ENCODE measurements around the gene AMIGO3. TPM values are rescaled to one million over a fixed set of nuclear protein-coding genes. Genes with fewer than 3 reads are reported as not detected.

AMIGO3 gene
- polyA plus RNA-seq, 3 donors, result 2.3 to 2.7 (median 2.5) TPM

DNA sequence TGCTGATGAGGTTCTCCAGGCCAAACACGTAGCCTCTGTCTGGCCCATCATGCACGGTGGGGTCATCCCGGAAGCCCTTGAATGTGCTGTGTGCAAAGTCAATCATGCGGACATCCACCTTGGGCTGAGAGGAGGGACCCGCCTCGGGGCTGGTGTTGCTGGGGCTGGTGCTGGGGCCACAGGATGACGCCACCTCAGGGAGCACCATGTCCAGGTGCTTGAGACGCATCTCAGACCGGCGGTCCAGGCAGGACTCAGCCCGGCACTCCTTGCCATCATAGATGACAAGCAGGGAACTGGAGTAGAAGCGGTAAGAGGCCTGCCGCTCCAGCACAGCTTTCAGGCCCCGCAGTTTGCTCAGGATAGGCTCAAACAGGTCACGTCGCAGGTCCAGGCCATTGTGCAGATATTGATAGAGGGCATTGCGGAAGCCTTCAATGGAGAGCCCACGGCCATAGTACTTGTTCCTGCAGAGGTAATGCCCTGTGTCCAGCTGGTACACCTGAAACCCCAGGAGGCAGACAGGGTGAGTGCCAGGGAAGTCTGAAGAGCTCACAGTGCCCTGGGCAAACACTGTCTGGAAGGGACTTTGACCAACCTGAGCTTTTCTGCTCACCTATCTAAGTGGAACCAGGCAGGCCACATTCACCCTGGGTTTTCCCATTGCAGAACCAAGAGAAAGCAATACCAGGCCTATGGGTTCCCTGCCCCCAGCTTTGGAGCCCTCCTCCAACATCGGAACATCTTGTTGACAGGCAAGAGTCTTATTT, 7.9 kb upstream of the AMIGO3 start:
- no peak for DNase-seq

DNA sequence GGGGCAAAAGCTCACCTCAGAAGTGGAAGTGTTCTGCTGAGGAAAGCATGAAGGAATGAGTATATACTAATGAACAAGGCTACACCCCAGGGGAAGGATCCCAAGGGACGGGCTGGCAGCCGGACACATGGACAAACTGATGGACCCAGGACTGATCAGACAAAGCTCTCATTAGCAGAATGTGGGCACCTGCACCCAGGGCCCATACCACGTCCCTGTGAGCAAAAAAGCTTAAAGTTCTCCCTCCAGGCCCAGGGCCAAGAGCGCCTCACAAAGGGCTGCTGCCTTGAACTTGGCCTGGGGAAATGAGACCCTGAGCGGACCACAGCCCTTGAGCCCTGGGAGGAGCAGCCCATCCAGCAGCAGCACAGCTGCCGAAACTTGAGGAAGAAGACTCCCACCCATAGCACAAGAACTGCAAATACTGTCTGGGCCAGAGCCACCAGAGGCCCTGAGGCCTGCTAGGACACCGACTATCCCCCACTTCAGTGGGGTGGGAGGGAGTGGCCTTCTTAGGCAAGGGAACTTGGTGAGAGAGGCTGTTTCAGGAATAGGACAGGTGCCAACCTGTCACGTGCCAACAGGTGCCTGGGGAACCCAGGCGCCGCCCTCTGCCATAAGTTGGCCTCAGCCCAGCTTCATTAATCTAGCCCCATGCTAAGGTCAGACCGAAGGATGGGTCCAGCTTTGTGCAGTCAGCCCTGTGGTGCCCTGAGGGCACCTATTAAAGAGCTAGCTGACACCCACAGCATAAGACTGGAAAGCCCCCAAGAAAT, 6.6 kb upstream of the AMIGO3 start:
- no peak for DNase-seq

DNA sequence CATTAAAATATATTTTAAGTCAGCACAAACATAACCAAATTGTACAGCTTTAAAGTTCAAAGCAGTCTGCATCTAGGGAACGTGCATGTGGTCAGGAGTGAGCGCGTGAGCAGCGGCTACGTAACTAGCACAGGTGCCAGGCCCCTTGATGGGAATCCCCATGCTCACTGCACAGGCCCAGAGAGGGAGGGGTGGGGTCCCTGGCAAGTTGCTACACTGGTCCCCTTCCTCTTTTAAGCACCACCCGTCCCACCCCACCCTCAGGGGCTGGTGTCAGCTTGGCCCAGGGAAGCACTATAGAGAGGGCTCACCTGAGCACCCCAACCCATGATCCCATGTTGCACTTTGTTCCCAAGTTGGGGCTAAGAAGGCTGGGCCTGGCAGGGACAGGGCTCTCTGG, 5.1 kb upstream of the AMIGO3 start:
- DNase-seq, result no peak

DNA sequence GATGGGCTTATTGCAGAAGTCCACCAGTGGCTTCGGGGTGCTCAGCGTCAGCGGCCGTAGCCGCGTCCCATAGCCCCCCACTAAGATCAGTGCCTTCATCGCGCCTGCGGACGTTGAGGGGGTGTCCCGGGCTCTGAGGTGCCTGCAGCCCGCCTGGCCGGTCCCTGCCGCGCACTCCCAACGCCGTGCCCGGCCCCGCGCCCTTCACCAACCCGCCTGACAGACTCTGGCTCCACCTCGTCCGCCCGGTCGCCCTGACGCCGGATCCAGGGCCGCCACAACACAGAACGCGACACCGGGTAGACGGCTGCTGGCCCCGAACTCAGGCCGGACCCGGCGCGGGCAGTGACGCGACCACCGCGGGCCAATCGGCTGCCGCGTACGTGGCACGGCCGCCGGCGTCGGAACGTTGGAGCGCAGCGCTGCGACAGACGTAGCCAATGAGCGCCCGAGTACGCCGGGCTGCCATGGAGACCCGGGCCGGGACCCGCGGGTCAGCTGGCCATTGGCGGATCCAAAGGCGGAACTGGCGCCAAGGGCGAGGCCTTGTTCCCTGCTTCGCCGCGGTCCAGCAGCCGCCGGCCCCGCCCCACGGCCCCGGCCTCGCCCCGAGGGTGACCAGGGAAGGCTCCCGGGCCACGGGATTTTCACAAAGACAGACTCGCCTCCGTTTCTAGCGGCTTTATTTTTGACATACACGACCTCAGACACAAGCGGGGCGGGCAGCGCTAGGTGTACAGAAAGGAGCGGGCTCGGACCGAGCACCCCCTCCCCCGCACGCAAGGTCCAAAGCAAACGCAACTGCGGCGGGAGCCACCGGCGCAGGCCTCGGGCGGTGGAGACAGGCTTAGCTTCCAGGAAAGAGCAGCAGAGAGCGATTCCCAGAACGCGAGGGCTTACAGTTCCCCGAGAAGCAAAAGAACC, 4.4 kb upstream of the AMIGO3 start, which contains the start of gene GMPPB:
Gene GMPPB, minus strand, starts transcription at position 324 of the 924 bp plus-strand sequence. Its CDS starts 225 bp downstream, at position 99.
- peak; percentile 97 for DNase-seq

DNA sequence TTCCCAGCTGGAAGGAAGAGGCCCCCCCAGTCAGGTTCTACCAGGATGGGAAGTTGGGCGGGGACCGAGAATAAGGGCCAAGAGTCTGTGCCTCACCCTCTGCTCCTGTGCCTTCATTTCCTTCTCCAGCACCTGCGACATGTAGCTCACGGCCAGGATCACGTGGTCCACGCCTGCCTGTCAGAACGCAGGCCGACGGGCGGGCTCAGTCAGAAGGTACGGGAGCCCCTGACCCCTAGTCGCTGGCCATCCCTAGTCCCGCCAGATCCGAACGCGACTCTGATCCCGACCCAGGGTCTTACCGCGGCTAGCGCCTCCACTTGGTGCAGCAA, 3.8 kb upstream of the AMIGO3 start:
- no peak for DNase-seq

DNA sequence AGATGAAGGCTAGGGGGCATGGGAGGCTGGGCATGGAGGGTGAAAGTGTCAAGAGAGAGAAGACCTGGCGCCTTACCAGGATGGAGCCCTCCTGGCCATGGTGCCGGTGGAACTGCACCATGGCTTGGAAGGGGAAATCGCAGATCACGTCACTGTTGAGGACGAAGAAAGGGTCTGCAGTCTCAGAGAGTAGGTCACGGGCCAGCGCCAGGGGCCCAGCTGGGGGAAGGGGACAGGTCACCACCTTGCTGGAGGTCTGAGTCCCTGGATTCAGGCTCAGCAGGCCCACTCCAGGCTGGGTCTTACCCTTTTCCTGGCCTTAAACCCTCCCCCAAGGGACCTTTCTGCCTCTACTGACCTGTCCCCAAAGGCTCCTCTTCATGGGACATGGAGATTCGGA, 3.4 kb upstream of the AMIGO3 start:
- no peak for DNase-seq

DNA sequence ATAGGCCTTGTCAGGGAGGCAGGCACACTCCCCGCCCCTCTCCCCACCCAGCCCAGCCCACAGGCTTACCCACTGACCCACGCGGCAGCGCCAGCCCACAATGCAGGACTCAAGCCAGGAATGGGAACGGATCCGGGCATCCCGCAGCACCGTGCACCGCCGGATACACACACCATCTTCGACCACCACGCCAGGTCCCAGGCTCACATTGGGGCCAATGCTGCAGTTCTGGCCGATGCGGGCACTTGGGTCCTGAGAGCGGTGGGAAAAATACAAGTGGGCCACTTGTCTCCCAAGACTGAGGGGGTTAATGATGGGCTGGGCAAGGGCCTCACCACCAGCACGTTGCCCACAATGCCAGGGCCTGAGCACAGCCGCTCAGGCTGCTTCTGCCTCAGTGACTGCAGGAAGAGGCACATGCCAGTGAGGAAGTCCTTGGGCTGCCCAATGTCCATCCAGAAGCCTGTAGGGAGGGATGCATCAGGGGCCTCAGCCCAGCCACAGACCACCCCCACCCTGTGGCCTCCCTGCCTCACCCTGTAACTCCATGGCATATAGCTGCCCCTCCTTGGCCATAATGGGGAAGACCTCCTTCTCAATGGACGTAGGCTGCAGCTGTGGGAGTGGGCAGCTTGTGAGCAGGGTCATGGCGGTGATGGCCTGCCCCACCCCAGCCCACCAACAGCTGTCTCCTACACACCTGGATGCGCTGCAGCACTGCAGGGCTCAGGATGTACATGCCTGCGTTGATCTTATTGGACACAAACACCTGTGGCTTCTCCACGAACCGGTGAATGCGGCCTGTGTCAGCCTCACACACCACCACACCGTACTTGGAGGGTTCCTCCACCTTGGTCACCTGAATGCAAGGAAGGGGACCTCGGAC, 2.7 kb upstream of the AMIGO3 start:
- no peak for DNase-seq

DNA sequence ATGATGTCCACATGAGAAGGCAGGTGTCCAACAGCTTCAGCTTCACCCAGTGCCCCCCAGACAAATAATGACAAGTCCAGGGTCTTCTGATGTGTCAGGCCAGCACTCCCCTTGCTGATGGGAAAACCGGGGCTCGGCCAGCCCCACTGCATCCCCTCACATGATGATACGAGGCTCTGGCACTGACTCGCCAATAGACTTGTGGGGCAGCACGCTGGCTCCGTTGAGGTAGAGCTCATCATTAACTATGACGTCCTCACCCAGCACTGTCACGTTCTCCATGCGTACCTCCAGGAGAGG, 2.1 kb upstream of the AMIGO3 start:
- no peak for DNase-seq

DNA sequence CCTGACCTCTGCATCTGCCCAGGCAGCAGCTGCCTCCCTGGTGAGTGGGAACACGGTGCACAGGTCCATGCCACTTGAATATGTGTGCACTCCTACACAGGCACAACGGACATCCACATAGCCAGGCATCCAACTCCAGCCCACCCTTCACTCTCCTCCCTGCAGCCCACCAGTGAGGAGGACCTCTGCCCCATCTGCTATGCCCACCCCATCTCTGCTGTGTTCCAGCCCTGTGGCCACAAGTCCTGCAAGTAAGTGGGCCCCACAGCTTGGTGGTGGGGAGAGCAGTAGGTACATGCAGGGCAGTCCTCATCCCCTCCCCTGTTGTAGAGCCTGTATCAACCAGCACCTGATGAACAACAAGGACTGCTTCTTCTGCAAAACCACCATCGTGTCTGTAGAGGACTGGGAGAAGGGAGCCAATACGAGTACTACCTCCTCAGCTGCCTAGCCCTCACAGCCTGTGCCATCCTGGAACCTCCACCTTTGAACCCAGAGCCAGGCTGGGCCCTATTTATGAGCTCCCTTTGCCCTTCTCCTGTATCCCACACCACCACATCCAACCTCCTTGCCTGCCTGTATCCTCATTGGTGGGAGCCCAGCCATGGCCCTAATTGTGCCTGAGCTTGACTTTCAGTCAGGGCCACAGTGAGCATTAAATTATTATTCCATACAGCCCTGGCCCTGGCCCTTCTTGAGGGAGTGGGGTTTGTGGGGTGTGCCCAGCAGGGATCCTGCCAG, 1.5 kb upstream of the AMIGO3 start:
- DNase-seq, result no peak

DNA sequence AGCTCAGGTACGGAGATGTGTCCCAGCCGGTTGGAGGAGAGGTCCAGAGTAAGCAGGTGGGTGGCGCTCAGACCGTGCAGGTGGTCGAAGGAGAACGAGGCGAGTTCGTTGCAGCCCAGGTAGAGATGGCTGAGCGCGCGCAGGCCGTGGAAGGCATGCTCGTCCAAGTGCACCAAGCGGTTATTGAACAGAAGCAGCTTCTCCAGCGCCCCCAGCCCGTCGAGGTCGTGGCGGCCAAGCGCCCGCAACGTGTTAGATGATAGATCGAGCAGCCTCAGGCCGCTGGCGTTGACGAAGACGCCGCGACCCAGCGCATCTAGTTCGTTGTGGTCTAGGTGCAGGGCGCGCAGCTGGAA, 648 bp downstream of the AMIGO3 start:
- DNase-seq, result no peak

DNA sequence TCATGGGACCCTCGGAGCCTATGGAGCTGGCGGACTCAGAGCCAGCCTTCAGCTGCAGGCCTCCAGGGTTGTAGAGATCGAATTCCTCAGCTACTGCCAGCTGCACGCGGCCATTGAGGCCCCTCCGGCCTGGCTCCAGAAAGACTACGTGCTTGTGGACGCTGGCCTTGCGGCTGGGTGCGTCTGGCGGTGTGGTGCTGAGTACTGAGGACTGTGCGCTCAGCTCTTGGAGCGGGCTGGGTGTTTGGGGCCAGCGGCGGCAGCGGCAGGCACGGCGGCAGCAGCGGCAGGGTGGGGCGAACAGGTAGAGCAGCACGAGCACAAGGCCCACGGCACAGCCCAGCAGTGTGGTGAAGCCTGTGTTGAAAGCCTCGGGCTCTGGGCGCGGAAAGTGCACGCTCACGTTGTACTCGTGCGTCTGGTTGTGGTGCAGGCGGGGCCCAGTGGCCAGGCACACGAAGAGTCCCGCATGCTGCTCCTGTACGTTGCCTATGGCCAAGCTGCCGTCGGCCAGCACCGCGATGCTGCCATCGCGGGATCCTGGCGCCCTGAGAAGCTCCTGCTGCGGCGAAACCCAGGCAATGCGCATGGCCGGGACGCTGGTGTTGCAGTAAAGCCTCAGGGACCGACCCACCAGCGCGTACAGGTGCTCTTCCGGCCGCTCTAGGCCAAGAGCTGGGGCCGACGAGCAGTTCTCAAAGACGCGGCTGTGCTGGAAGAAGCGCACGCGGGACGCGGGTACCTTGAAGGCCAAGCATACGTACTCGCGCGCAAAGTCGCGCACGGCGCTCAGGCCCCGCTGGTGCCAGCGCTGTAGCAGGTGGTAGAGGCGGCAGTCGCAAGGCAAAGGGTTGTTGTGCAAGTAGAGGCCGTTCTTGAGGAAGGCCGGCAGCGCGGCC, 1.3 kb downstream of the AMIGO3 start:
- DNase-seq, result no peak

DNA sequence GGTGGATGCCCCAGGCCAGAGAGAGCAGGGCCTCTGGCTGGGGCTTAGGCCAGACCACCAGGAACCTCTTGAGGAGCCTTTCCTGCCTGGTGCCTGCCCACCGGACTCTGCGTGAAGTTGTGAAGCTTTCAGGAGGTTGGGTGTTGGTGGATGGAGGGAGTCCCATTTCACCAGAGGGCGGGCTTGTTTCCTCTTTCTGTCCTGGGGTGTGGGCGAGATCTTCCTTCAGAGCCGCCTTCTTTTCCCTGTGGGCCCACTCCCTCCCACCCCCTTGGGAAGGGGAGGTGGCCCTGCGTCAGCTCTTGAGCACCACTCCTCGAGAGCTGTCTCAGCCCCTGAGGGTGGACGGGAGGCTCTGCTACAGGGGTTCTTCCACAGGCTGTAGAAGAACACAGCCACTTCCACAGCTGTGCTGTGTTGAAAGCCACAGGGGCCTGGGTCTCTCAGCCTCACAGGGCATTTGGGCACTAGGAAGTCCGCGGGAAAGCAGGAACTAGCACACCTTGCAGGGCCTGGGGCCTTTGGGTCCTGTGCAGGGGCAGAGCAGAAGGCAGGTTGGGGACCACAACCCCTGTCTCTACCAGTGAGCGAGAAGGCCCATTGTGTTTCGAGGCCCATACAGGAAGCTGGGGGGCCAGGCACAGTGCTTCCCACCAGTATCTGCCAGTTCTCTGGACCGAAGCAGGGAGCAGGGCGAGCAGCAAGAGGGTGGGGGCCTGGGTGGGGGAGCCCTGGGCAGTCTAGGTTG, 2.1 kb downstream of the AMIGO3 start:
- DNase-seq, result no peak

DNA sequence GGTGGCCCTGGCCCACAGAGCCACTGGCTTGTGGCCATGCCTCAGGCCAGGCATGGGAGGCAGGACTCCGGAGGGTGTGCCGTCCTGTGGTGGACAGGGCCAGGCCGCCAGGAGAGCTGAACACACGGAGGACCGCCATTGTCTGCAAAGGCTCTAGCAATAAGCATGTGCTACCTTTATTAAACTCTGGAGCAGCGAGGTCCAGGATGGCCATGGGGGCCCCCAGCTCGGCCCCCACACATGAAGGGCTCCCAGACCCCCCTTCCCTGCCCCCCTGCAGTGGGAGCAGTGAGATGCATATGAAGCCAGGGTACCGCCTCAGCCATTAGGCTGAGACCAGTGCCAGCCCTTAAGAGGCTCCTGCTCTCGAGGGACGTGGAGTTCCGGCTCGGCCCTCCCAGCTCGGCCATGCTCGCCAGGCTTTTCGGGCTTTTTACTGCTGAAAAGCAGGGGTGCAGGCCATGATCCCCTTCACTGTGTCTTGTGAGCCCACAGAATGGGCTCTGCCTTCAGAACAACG, 2.7 kb downstream of the AMIGO3 start:
- DNase-seq, result no peak

DNA sequence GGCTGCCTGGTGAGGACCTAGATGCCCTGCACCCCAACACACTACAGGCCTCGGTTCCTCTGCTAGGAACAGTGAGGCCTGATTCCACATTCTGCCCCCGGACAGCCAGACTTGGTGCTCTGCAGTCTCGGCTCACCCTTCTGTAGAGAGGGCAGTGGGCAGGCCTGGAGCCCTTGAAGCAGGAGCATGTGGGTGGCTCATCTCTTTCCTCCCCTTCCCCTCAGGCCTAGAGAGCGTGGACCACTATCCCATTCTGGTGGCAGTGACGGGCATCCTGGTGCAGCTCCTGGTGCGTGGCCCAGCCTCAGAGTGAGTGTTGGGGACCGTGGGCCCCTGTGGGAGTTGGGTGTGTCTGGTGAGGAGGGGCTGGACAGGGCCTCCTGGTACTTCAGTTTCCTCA, 3.3 kb downstream of the AMIGO3 start:
- no peak for DNase-seq

DNA sequence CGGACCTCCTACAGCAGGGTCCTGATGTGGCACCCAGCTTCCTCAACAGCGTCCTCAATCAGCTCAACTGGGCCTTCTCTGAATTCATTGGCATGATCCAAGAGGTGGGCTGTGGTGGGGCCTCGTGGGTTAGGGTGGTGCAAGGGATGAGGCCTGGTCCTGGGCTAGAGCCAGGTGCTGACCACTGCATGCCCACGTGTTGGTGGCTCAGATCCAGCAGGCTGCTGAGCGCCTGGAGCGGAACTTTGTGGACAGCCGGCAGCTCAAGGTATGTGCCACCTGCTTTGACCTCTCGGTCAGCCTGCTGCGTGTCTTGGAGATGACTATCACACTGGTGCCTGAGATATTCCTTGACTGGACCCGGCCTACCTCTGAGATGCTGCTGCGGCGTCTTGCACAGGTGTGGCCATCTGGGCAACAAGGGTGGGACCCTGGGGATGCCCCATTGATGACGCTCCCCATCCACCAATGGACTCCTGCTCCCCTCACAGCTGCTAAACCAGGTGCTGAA, 3.8 kb downstream of the AMIGO3 start:
- no peak for DNase-seq

DNA sequence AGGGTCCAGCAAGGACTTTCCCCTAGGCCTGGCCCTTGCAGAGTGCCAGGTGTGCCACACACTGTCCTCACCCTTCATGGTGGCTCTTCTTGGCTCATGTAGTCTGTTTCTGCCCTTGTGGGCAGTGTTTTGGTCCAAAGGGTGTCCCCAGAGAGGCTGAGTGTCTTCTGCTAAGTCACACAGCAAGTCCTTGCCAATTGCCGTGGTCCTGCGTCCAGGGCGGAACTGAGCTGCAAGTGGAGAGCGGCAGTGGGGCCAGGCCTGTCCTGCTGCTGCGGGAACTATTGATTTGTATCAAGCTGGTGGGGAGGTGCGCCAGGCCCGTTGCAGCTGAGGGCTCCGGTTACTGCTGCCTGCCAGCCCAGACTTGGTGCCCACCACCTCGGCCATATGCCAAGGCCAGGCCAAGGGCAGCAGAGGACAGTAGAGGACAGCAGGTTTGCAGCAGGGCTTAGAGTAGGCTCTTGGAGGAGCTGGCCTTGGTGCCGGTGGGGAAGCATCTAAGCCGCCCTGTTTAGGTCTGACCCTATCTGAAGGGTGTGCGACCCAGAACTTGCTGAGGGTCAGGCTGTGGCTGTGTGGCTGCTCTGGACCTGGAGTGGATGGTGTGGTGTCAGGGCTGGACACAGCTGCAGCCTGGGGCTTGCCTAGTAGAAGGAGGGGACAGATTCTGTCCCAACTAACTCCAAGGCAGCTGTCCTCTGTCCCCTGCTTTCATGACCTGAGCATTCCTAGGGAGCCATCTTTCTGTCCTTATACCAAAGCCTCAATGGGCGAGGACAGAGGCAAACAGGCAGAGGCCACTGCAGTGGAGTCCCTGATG, 4.5 kb downstream of the AMIGO3 start:
- DNase-seq, result no peak

DNA sequence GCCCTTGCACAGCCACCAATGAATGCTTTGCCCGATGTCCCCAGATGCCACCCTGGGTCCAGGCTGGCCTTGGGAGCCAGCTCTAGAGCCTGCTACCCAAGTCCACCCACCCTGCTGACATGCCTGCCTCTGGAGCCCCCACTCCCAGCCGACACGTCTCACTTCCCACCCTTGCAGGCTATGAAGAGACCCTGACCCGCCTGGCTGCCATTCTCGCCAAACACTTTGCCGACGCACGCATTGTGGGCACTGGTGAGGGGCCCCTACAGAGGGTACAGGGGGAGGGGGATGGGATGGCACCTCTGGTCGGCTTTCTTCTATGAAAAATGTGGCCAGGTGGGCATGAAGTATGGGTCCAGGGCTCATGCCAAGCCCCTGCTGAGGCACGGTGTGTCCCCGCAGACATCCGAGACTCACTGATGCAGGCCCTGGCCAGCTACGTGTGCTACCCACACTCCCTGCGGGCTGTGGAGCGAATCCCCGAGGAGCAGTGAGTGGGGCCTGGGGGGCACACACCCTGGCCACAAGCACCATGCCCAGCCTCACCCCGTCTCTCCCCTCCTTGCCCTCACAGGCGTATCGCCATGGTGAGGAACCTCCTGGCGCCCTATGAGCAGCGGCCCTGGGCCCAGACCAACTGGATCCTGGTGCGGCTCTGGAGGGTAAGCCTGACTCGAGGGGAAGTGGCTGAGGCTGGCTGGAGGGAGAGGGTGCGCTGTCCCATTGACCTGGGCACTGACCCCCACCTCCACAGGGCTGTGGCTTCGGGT, 6.0 kb downstream of the AMIGO3 start:
- no peak for DNase-seq

Measured in renal pelvis (tissue), 4 donors.